A549 (cell line): Measurements from ENCODE around the gene ANXA1. TPM values are rescaled to one million over a fixed set of nuclear protein-coding genes. Genes with fewer than 3 reads are reported as not detected.
A peak's percentile ranks its signal among the peaks of the same experiment; 100 is the strongest.

Experiments
- ATAC-seq, 2 experiments: fragments of 200-7000 bp in 1 of 2; fragments of >200 bp in 1 of 2; cut with Nextera tagmentation in 1 of 2; cut with Tn5 transposase in 1 of 2; 3 replicates each; pipeline versions ENCODE4 v1.8.0 to v1.9.1; 2018 to 2020; ENCODE audit warnings: mild to moderate bottlenecking in 1 of 2, moderate library complexity in 1 of 2
- CTCF ChIA-PET: fragments of 300-600 bp; sonication (Branson Sonifier 250); formaldehyde crosslinking; extraction: SDS; loops from one replicate; lab custom pipeline; 2021; ENCODE audit warnings: antibody characterized with exemption, inconsistent platforms; lab: Yijun Ruan, JAX
- POLR2A ChIA-PET: fragments of 350-600 bp; formaldehyde crosslinking; extraction: SDS; loops from one replicate; lab custom pipeline; 2021; ENCODE audit warnings: antibody characterized with exemption, inconsistent platforms; lab: Yijun Ruan, JAX
- DNase-seq, 2 experiments: peaks; one replicate each; pipeline versions ENCODE4 v3.0.0 to v3.0.0-alpha.2; 2011 to 2016; ENCODE audit warnings: low read depth in 1 of 2, low spot score in 1 of 2
- FAIRE-seq: peaks from 2 replicates; lab custom pipeline; 2011; peaks lifted over from hg19 to GRCh38; lab: Jason Lieb, UNC
- H3K27ac ChIP-seq, 2 experiments: fragments of >200 bp; sonication (Bioruptor Twin); formaldehyde crosslinking; 3 replicates each; pipeline ENCODE4 v1.5.1; 2016 to 2017
- H3K4me1 ChIP-seq: fragments of >200 bp; sonication (Bioruptor Twin); formaldehyde crosslinking; 3 replicates; pipeline ENCODE4 v1.6.1; 2016
- H3K4me2 ChIP-seq: fragments of >200 bp; sonication (Bioruptor Twin); formaldehyde crosslinking; 3 replicates; pipeline ENCODE4 v1.6.1; 2016
- H3K4me3 ChIP-seq: fragments of >200 bp; sonication (Bioruptor Twin); formaldehyde crosslinking; 3 replicates; pipeline ENCODE4 v1.5.1; 2016
- H3K9me3 ChIP-seq: fragments of >200 bp; sonication (Bioruptor Twin); formaldehyde crosslinking; 3 replicates; pipeline ENCODE4 v1.6.1; 2016
- CBX8 ChIP-seq: fragments of 200-600 bp; sonication (generic); IDR thresholded peaks from 2 replicates; pipeline ENCODE4 v1.6.1; 2016
- CEBPB ChIP-seq, 2 experiments: fragments of >200 bp in 1 of 2; sonication (Bioruptor Twin) in 1 of 2; formaldehyde crosslinking in 1 of 2; IDR thresholded peaks; 2 replicates each; pipeline ENCODE4 v1.6.1; 2012 to 2016
- FOSB ChIP-seq: fragments of 250-450 bp; sonication (Bioruptor Pico); IDR thresholded peaks from 2 replicates; pipeline ENCODE4 v1.5.0; 2020; ENCODE audit warnings: mild to moderate bottlenecking, moderate library complexity
- FOSL2 ChIP-seq, 2 experiments: fragments of 450-650 bp in 1 of 2; fragments of >200 bp in 1 of 2; sonication (Bioruptor Twin) in 1 of 2; formaldehyde crosslinking; IDR thresholded peaks; 2 replicates each; pipeline versions ENCODE4 v1.5.0 to v1.6.1; 2016 to 2020; ENCODE audit warnings: mild to moderate bottlenecking in 1 of 2, moderate library complexity in 1 of 2
- HDAC2 ChIP-seq: fragments of 200-600 bp; sonication (generic); IDR thresholded peaks from 2 replicates; pipeline ENCODE4 v1.6.1; 2016
- HOXA7 ChIP-seq: fragments of 250-450 bp; sonication (Bioruptor Pico); IDR thresholded peaks from 2 replicates; pipeline ENCODE4 v1.5.0; 2020; ENCODE audit warnings: mild to moderate bottlenecking, moderate library complexity
- HOXB13 ChIP-seq: fragments of 250-450 bp; sonication (Bioruptor Pico); IDR thresholded peaks from 2 replicates; pipeline ENCODE4 v1.5.0; 2020; ENCODE audit warnings: low read depth, mild to moderate bottlenecking, moderate library complexity
- JUN ChIP-seq, 2 experiments: fragments of >200 bp; sonication (Bioruptor Twin); formaldehyde crosslinking; IDR thresholded peaks; 2 replicates in 1 of 2; 3 replicates in 1 of 2; pipeline ENCODE4 v1.6.1; 2016 to 2017
- RARB ChIP-seq: fragments of 250-450 bp; sonication (Bioruptor Pico); IDR thresholded peaks from 2 replicates; pipeline ENCODE4 v1.8.0; 2021; ENCODE audit warnings: mild to moderate bottlenecking, moderate library complexity
- RFX5 ChIP-seq: fragments of 450-650 bp; IDR thresholded peaks from 2 replicates; pipeline ENCODE4 v1.7.1; 2014; ENCODE audit warnings: antibody characterized with exemption, mild to moderate bottlenecking, moderate library complexity
- SREBF2 ChIP-seq: fragments of 450-650 bp; IDR thresholded peaks from 2 replicates; pipeline ENCODE4 v1.6.1; 2014; ENCODE audit warnings: mild to moderate bottlenecking, moderate library complexity
- TP53 ChIP-seq: fragments of 250-450 bp; sonication (Bioruptor Pico); IDR thresholded peaks from 2 replicates; pipeline ENCODE4 v1.5.0; 2021; ENCODE audit warnings: mild to moderate bottlenecking, moderate library complexity
- ZC3H11A ChIP-seq: fragments of 450-650 bp; IDR thresholded peaks from 2 replicates; pipeline ENCODE4 v1.6.1; 2014; ENCODE audit warnings: antibody characterized with exemption, mild to moderate bottlenecking
- ZFP36 ChIP-seq: fragments of 450-650 bp; IDR thresholded peaks from 2 replicates; pipeline ENCODE4 v1.6.1; 2014; ENCODE audit warnings: borderline replicate concordance; ENCODE audit not compliant: partially characterized antibody
- WGBS: methylation state at CpG from one replicate; pipeline ENCODE4 v1.1.6; 2017; ENCODE audit errors: missing lambda C conversion rate; 5-methylcytosine and 5-hydroxymethylcytosine counted together
- polyA plus RNA-seq, 4 experiments: library from polyadenylated mRNA; depleted of rRNA in 3 of 4; stranded (reverse); fragments of >200 nt; fragmentation: RNase III in 1 of 4; extraction: RNeasy Plus Mini Kit Qiagen cat#74134 plus additional on column Dnase treatment in 1 of 4; gene quantifications; 2 replicates in 3 of 4; 3 replicates in 1 of 4; pipeline ENCODE4 v1.2.3, GENCODE V29; 2011 to 2017
- TF ChIP-seq, protein P1 (sequence below): fragments of 250-450 bp; sonication (Bioruptor Pico); IDR thresholded peaks from 2 replicates; pipeline ENCODE4 v1.5.0; 2021; ENCODE audit warnings: mild to moderate bottlenecking, moderate library complexity, borderline replicate concordance
- TF ChIP-seq, protein P2 (sequence below): IDR thresholded peaks from 2 replicates; pipeline ENCODE4 v1.6.1; 2012; ENCODE audit warnings: low read depth, borderline replicate concordance

Gene ANXA1
- polyA plus RNA-seq, 2 of the 4 experiments (the other 2 are of a cell fraction): 1,601 to 1,990 TPM

DNA sequence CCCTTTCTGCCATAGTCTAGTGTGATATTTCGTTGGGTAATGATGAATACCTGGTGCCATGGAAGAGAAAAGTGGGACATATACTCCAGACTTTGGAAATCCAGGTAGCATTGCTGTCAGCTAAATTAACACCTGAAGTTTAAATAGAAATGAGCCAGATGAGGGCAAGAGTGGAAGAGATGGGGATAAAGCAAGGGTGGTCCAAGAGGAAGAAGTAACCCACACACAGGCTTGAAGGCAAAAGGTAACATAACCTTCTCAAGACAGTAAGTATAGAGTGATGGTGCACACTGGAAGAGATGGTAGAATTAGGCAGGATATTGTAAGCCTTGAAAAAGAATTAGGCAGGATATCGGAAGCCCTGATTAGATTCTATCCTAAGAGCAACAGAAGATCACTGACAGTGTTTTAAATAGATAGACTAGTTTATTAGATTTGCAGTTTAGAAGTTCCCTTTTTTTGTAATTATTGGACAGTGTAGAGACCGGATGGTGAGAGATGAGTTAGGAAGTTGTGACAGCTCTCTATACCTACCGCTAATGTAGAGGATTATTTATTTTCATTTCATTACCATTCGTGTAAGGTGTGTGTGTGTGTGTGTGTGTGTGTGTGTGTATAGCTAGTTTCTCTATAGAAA lies 16.8 kb downstream of the ANXA1 start:
- peak overlapping the region in 1 of 2 experiments; percentile 6; a peak in 1 of 6 replicates for H3K27ac ChIP-seq
- 81% methylated on average over 5 of the region's 5 CpGs for WGBS
- TF ChIP-seq FOSL2 (IDR thresholded peaks at IDR 0.05) (no peak), FOSL2 (CRISPR knock-in tag; IDR thresholded peaks at IDR 0.05) (no peak), FOSB (peak; percentile 25; the same call in 1 of the 2 replicates)
- TF ChIP-seq, protein P1, sequence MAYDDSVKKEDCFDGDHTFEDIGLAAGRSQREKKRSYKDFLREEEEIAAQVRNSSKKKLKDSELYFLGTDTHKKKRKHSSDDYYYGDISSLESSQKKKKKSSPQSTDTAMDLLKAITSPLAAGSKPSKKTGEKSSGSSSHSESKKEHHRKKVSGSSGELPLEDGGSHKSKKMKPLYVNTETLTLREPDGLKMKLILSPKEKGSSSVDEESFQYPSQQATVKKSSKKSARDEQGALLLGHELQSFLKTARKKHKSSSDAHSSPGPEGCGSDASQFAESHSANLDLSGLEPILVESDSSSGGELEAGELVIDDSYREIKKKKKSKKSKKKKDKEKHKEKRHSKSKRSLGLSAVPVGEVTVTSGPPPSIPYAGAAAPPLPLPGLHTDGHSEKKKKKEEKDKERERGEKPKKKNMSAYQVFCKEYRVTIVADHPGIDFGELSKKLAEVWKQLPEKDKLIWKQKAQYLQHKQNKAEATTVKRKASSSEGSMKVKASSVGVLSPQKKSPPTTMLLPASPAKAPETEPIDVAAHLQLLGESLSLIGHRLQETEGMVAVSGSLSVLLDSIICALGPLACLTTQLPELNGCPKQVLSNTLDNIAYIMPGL: peak; percentile 50; the same call in 1 of the 2 replicates
- TF ChIP-seq, all 56 proteins: peak for 2
- Histone ChIP-seq H3K9me3 (no peaks in the 10 kb centered on the region), H3K4me3 (no peak overlapping the region), H3K4me2 (no peak overlapping the region), H3K4me1 (peaks cover 59% of the 10 kb centered on the region)
- FAIRE-seq (no peak), DNase-seq (no peak), ATAC-seq (peak in 1 of 2 experiments; percentile 5; a peak in 2 of 6 replicates)
- POLR2A ChIA-PET: interaction anchor here (0.7 kb wide), 1 partner anchor 11 kb away, joined by 3 read pairs; no protein-coding TSS in a partner anchor
- CTCF ChIA-PET: interaction anchor here (0.7 to 1.6 kb wide), 4 partner anchors 13 to 1232 kb away, joined by 3 to 4 read pairs (median 3); no protein-coding TSS in a partner anchor

DNA sequence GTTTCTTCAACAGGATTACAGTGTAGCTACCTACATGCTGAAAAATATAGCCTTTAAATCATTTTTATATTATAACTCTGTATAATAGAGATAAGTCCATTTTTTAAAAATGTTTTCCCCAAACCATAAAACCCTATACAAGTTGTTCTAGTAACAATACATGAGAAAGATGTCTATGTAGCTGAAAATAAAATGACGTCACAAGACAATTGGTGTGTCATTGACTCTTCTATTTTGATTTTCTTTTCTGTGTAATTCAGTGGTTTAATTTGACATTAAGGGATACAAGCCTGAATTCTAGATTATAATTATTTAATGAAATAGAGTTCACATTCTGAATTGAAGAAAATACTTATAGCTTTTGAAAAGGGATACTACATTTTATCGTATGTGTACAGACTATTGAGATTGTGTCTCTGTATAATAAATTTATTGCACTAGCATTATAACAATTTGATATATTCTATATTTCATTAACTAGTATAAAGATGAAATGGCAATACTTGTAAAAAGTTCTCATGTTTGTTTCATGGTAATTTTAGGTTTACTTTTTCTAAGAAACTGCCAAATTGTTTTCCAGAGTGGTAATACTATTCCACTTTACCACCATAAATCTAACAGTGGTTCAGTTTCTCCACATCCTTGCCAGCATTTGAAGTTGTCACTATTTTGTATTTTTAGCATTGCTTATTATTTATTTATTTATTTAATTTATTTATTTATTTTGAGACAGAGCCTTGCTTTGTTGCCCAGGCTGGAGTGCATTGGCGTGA lies 18.7 kb downstream of the ANXA1 start:
- H3K4me1 ChIP-seq: peaks cover 63% of the 10 kb centered on the region
- H3K4me3 ChIP-seq: no peak overlapping the region
- no peak for FAIRE-seq
- POLR2A ChIA-PET: interaction anchor here (0.8 to 2.2 kb wide), 2 partner anchors 10 to 15 kb away, joined by 4 to 6 read pairs; no protein-coding TSS in a partner anchor
- WGBS: 90% methylated on average over 3 of the region's 3 CpGs
- no peak overlapping the region for H3K27ac ChIP-seq
- no peak for ATAC-seq
- H3K9me3 ChIP-seq: no peaks in the 10 kb centered on the region
- TF ChIP-seq ZC3H11A: peak; percentile 39; the same call in 1 of the 2 replicates
- peak; percentile 45; the same call in 1 of the 2 replicates for TF ChIP-seq TP53 (CRISPR knock-in tag)
- no peak for TF ChIP-seq HOXB13 (CRISPR knock-in tag)
- TF ChIP-seq, protein P1: peak; percentile 5; the same call in 1 of the 2 replicates
- no peak for TF ChIP-seq HDAC2
- TF ChIP-seq HOXA7: peak; percentile 68
- TF ChIP-seq, protein P2, sequence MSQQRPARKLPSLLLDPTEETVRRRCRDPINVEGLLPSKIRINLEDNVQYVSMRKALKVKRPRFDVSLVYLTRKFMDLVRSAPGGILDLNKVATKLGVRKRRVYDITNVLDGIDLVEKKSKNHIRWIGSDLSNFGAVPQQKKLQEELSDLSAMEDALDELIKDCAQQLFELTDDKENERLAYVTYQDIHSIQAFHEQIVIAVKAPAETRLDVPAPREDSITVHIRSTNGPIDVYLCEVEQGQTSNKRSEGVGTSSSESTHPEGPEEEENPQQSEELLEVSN: no peak
- no peak for TF ChIP-seq CEBPB (IDR thresholded peaks at IDR 0.05)
- 0 out of 2 replicates have a peak, but pooled peaks have one; percentile 33 for TF ChIP-seq RARB (CRISPR knock-in tag)
- TF ChIP-seq CBX8: no peak
- TF ChIP-seq SREBF2: no peak
- TF ChIP-seq RFX5: no peak
- TF ChIP-seq ZFP36: no peak
- TF ChIP-seq FOSB: peak; percentile 76; the same call in 1 of the 2 replicates
- TF ChIP-seq JUN (IDR thresholded peaks at IDR 0.05): no peak
- H3K4me2 ChIP-seq: no peak overlapping the region
- CTCF ChIA-PET: interaction anchor here (0.8 to 4.3 kb wide), 9 partner anchors 12 to 890 kb away, joined by 3 to 34 read pairs (median 3); no protein-coding TSS in a partner anchor
- no peak for DNase-seq
